Suppressor macrophage treated with lipopolysaccharide for 1 hour (primary cell): ENCODE results near the gene MTCH2.
"Not testable (repeated sequence)": the region's sequence is repeated elsewhere in the genome, so short reads cannot be mapped to it uniquely, and the experiment has no call there.

Experiments
- DNase-seq, 3 donors: peaks; one replicate each; pipeline ENCODE4 v3.0.0-alpha.2; 2020 to 2022

Gene MTCH2

GRCh38 chr11:47642099-47642855, at the start of gene MTCH2:
TSS of gene MTCH2 (minus strand) at chr11:47642559. CDS start at chr11:47642465, 94 bp downstream.
- peak; percentile 99 for DNase-seq

- DNase-seq = no peak
These were observed 49.6 kb upstream of the MTCH2 start for GRCh38 chr11:47691979-47692378.

DNA sequence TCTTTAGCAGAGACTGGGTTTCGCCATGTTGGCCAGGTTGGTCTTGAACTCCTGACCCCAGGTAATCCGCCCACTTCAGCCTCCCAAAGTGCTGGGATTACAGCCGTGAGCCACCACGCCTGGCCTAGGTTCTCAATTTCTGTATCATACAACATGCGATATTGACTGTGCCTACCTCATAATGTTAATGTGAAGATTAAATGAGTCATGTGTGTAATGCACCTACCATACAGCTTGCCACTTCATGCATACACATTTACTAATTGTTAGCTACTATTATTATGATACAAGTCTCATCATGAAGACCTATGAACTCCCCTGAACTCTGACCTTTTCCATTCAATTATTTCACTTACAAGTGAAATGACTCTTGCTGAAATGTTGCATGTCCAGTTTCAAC, 47.1 kb upstream of the MTCH2 start:
- no peak for DNase-seq

DNA sequence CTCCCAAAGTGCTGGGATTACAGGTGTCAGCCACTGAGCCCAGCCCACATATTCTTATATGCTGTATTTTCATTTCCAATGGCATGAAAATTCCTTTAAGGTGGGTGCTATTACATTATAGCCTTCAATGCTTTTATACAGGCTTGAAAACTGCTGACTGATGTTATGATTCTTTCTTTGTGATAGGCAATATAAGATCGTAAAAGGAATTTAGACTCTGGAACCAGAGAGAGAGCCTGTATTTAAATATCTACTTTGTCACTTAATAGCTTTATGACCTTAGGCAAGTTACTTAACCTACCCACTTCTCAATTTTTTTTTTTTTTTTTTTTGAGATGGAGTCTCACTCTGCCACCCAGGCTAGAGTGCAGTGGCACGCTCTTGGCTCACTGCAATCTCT, 46.6 kb upstream of the MTCH2 start:
- no peak for DNase-seq

- peak; percentile 48 to 54 (median 53) for DNase-seq
These were observed 45.8 kb upstream of the MTCH2 start for GRCh38 chr11:47688111-47688510.

DNA sequence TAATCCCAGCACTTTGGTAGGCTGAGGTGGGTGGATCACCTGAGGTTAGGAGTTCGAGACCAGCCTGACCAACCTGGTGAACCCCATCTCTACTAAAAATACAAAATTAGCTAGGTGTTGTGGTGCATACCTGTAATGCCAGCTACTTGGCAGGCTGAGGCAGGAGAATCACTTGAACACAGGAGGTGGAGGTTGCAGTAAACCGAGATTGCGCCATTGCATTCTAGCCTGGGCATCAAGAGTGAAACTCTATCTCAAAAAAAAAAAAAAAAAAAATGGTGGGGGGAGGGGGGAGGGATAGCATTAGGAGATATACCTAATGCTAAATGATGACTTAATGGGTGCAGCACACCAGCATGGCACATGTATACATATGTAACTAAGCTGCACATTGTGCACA, 44.3 kb upstream of the MTCH2 start:
- DNase-seq = not testable (repeated sequence)

DNA sequence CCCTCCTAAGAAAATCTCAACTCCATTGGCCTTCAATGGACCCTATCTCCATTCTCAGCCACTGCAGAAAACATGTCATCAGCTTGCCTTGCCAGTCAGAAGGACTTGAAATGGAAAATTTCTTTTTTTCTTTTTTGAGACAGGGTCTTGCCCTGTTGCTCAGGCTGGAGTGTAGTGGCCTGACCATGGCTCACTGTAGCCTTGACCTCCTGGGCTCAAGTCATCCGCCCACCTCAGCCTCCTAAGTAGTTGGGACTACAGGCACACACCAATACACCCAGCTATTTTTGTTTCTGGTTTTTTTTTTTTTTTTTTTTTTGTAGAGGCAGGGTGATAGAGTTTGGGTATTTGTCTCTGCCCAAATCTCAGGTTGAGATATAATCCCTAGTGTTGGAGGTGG, 43.8 kb upstream of the MTCH2 start:
- peak in 2 of 3 donors; percentile 22 to 27 for DNase-seq

DNA sequence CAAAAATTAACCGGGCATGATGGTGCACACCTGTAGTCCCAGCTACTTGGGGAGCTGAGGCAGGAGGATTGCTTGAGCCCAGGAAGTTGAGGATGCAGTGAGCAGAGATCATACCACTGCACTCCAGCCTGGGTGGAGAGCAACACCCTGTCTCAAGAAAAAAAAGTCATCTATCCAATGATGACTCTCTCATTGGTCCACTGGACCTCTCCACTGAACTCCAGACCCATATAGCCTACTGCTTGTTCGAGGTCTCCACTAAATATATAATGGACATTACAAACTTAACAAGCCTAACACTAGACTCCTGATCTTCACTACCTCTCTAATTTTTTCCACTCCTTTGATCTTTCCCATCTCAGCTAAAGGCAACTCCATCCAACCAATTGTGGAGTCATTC, 33.5 kb upstream of the MTCH2 start:
- DNase-seq = no peak

DNA sequence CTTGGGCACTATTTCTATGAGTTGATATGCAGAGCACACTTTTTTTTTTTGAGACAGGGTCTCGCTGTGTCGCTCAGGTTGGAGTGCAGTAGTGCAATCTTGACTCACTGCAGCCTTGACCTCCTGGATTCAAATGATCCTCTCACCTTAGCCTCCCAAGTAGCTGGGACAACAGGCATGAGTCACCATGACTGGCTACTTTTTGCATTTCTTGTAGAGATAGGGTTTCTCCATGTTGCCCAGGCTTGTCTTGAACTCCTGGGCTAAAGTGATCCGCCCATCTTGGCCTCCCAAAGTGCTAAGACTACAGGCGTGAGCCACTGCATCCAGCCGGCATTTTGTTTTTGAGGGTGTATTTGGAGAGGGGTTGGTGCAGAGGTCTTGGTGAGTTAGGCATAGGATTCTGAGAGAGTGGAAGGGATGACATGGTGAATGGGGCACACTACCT, 29.9 kb upstream of the MTCH2 start:
- no peak for DNase-seq

GRCh38 chr11:47669856-47670255, 27.5 kb upstream of the MTCH2 start:
- no peak for DNase-seq

GRCh38 chr11:47668665-47669064, 26.3 kb upstream of the MTCH2 start:
- no peak for DNase-seq

GRCh38 chr11:47667555-47667954, 25.2 kb upstream of the MTCH2 start:
- peak in 1 of 3 donors; percentile 28 for DNase-seq

DNA sequence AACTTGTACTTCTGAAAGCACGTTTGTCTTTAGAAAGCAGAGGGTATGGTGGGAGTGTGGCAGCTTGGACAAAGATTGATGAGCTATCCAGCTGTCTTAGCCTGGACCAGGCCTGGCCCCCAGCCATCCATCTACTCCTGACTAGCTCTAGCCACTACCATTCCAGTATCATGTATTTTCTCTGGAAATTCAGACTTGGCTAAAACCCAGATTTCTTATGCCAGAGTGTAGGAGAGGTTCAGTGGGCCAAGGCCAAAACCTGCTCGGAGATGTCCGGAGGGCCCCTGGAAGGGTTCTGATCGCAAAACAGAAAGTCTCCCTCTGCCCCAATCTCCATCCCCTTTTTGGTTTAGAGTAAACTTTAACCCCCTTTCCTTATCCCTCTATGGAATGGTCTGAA, 24.8 kb upstream of the MTCH2 start:
- no peak for DNase-seq

DNA sequence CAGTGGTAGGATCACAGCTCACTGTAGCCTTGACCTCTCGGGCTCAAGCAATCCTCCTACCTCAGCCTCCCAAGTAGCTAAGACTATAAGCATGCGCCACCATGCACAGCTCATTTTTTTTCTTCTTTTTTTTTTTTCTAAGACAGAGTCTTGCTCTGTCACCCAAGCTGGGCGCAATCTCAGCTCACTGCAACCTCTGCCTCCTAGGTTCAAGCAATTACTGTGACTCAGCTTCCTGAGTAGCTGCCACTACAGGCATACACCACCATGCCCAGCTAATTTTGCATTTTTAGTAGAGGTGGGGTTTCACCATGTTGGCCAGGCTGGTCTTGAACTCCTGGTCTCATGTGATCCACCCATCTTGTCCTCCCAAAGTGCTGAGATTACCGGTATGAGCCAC, 22.6 kb upstream of the MTCH2 start:
- DNase-seq = peak; percentile 17 to 49 (median 24)

DNA sequence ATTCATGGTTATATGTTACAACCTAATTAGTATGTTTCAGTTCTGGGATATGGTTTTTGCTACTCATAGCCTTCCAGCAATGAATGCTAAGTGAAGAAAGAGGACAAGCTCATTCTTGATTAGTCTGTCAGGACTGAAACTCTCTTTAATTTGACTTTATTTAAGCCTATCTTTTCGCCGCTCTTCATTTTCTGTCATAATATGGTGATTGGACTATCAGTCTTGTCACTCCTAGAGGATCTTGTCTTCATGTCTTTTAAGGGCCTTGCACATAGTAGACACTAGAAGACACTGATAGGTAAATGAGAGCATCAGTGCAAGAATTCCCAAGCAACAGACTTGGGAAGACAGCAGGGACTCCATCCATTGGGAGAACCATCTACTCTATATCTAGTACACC, 18.9 kb upstream of the MTCH2 start:
- no peak for DNase-seq

DNA sequence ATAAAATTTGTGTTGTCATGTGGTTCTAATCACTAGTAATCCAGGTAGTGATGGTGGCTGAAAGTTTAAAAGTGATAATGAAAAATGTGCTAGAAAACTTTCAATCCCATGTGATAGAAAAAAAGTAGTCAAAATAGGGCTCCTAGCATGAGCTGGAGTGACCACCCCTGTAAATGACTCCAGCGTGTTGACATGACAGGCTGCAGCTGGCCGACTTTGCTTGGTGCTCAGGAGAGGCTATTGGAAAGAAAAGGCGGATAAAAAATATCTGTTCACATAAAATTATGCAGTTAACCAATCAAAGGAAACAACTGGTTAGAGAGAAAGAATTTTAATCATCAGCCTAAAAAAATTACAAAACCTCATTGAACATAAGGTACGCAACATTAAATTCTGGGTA, 16.9 kb upstream of the MTCH2 start:
- no peak for DNase-seq

DNA sequence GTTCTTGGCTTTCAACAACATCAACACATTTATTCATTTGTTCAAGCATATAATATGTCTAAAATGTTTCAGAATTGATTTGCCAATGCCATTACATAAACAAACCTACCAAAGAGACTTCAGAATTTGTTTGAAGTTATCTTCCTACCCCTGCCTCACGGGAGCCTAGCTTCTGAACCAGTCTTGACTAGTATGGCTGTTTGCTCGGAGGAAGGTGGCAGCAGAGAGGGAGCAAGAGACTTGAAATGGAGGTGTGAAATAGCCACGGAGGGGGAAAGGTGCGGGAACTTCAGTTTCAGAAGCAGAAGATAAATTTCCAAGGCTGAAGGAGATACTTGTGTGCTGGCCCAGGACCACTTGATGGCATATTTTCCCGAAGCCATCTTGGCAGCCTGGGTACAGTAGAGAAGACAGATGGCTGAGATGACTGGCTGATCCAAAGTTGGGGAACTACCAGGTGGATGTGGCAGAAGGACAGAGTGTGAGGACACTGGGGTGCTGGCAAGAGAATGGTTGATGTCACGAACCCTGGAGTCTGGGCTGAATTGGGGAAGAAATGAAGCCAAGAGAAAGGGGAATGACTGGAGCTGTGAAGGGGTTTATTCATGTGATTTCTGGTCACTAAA, 14.0 kb upstream of the MTCH2 start:
- no peak for DNase-seq

GRCh38 chr11:47651818-47652469, 9.6 kb upstream of the MTCH2 start:
- DNase-seq = no peak

GRCh38 chr11:47649276-47649675, 6.9 kb upstream of the MTCH2 start:
- DNase-seq = no peak

DNA sequence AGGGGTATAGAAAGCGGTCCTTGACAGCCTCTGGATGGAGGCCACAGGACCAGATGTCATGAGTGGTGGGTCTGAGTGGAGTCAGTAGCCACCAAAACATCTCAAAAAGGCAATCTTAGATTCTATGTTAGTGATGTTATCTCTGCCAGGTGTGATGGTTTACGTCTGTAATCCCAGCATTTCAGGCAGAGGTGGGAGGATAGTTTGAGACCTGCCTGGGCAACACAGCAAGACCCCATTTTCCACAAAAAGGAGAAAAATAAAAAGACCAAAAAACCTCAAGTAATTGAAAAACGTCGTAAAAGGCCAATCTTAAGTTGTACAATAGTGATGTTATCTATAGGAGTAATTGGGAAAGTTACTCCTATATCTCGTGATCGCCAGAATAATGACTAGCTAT, 3.7 kb upstream of the MTCH2 start:
- DNase-seq = no peak

DNA sequence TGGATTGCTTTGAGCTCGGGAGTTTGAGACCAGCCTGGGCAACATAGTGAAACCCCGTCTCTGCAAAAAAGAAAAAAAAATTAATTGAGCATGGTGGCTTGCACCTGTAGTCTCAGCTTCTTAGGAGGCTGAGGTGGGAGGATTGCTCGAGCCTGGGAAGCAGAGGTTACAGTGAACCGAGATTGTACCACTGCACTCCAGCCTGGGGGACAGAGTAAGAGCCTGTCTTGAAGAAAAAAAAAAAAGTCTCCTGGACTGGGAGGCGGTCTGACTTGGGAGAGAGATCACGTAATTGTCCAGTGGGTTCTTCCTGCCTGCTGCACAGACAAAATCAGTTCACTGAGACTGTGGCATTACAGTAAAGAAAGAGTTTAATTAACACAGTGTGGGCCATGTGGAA, 3.1 kb upstream of the MTCH2 start:
- DNase-seq = no peak

GRCh38 chr11:47641600-47642098, 710 bp downstream of the MTCH2 start:
- DNase-seq = peak in 1 of 3 donors; percentile 5

DNA sequence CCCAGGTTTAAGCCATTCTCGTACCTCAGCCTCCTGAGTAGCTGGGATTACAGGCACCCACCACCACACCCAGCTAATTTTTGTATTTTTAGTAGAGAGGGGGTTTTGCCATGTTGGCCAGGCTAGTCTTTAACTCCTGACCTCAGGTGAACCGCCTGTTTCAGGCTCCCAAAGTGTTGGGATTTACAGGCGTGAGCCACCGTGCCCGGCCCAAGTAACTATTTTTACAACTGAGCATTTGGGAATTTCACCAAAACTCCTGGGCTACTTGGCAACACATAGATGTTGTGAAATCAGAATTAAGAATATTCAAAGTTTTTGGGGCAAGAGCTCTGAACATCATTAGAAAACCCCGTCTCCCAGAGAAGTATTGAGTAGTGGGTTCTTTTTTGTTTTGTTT, 1.9 kb downstream of the MTCH2 start:
- not testable (repeated sequence) for DNase-seq

- DNase-seq = not testable (repeated sequence)
These were observed 6.0 kb downstream of the MTCH2 start for GRCh38 chr11:47636331-47636730.
